Measurements from ENCODE around the gene SRP14. TPM values are rescaled to one million over a fixed set of nuclear protein-coding genes. Genes with fewer than 3 reads are reported as not detected.

The SRP14 gene
- polyA plus RNA-seq, 2 of the 4 experiments (the other 2 are of a cell fraction): 306 to 374 TPM

- Histone ChIP-seq H3K4me3 (no peak overlapping the region), H3K9me3 (no peaks in the 10 kb centered on the region), H3K4me2 (no peak overlapping the region), H3K27ac (no peak overlapping the region), H3K4me1 (peaks cover 28% of the 10 kb centered on the region)
- FAIRE-seq (no peak), ATAC-seq (no peak), DNase-seq (ENCODE audit: low read depth in 1 of 2, low spot score in 1 of 2) (no peak)
- ChIA-PET POLR2A (no interaction called here), CTCF (interaction anchor here (0.7 to 1.4 kb wide), 2 partner anchors 19 to 498 kb away, joined by 4 to 6 read pairs; no protein-coding TSS in a partner anchor)
- no peak for TF ChIP-seq RAD21 (conservative IDR thresholded peaks at IDR 0.05 in 1 of 2, IDR thresholded peaks at IDR 0.05 in 1 of 2)
- no peak for TF ChIP-seq HMGXB4 (CRISPR knock-in tag; IDR thresholded peaks at IDR 0.05; ENCODE audit: borderline replicate concordance)
- TF ChIP-seq MAFK (IDR thresholded peaks at IDR 0.05; ENCODE audit: partially characterized antibody): no peak
- no peak for TF ChIP-seq MAZ (IDR thresholded peaks at IDR 0.05; ENCODE audit: borderline replicate concordance, low read depth, low read length)
- no peak for TF ChIP-seq BCL3 (IDR thresholded peaks at IDR 0.05)
- no peak for TF ChIP-seq PBX3 (IDR thresholded peaks at IDR 0.05)
- TF ChIP-seq POLR2AphosphoS2 (conservative IDR thresholded peaks at IDR 0.05; ENCODE audit: low read length): no peak
- TF ChIP-seq ELK1 (IDR thresholded peaks at IDR 0.05; ENCODE audit: low read depth, low read length): no peak
- 73% methylated on average over 10 of the region's 10 CpGs for WGBS (ENCODE audit: missing lambda C conversion rate)
These were observed 46.3 kb upstream of the SRP14 start for GRCh38 chr15:40085266-40085665.

- POLR2A ChIA-PET: no interaction called here
- no peaks in the 10 kb centered on the region for H3K9me3 ChIP-seq
- H3K27ac ChIP-seq: no peak overlapping the region
- ATAC-seq (no peak), FAIRE-seq (no peak), DNase-seq (ENCODE audit: low read depth in 1 of 2, low spot score in 1 of 2) (no peak)
- CTCF ChIA-PET: interaction anchor here (1.4 kb wide), 1 partner anchor 20 kb away, joined by 6 read pairs; no protein-coding TSS in a partner anchor
- H3K4me3 ChIP-seq: no peak overlapping the region
- WGBS (ENCODE audit: missing lambda C conversion rate): 94% methylated on average over 9 of the region's 9 CpGs
- H3K4me2 ChIP-seq: no peak overlapping the region
- peaks cover 28% of the 10 kb centered on the region for H3K4me1 ChIP-seq
- TF ChIP-seq ATOH8 (CRISPR knock-in tag; IDR thresholded peaks at IDR 0.05; ENCODE audit: low read depth) (no peak), CBX8 (IDR thresholded peaks at IDR 0.05) (no peak), HMGXB4 (CRISPR knock-in tag; IDR thresholded peaks at IDR 0.05; ENCODE audit: borderline replicate concordance) (no peak), HOXA7 (CRISPR knock-in tag; IDR thresholded peaks at IDR 0.05) (no peak), EHMT2 (IDR thresholded peaks at IDR 0.05; ENCODE audit: low read depth) (no peak), SMC3 (IDR thresholded peaks at IDR 0.05) (no peak), PHF8 (IDR thresholded peaks at IDR 0.05; ENCODE audit: borderline replicate concordance, low read depth) (no peak), RARB (CRISPR knock-in tag; IDR thresholded peaks at IDR 0.05) (no peak), ZNF302 (CRISPR knock-in tag; IDR thresholded peaks at IDR 0.05) (no peak), USF2 (IDR thresholded peaks at IDR 0.05) (no peak), ZFP36 (IDR thresholded peaks at IDR 0.05; ENCODE audit: borderline replicate concordance, partially characterized antibody) (no peak), HDAC2 (IDR thresholded peaks at IDR 0.05) (no peak), NR3C1 (IDR thresholded peaks at IDR 0.05) (no peak), ZSCAN20 (CRISPR knock-in tag; IDR thresholded peaks at IDR 0.05) (no peak), RNF2 (IDR thresholded peaks at IDR 0.05; ENCODE audit: borderline replicate concordance, low read depth) (no peak)
These were observed 45.7 kb upstream of the SRP14 start for GRCh38 chr15:40084650-40085049.

All from A549 (cell line).